Sigmoid colon (tissue), 7 donors: ENCODE data around the gene KDM4D. TPM values are rescaled to one million over a fixed set of nuclear protein-coding genes. Genes with fewer than 3 reads are reported as not detected.
A peak's percentile ranks its signal among the peaks of the same experiment; 100 is the strongest.

Source experiments
- DNase-seq: peaks from one replicate; pipeline ENCODE4 v3.0.0-alpha.2; 2019
- H3K27ac ChIP-seq, 4 donors: fragments of 200-600 bp; sonication (generic); one replicate each; pipeline ENCODE4 v1.5.1; 2016 to 2019; ENCODE audit warnings: mild to moderate bottlenecking in 1 of 4
- H3K27me3 ChIP-seq, 3 donors: fragments of 200-600 bp; sonication (generic); one replicate each; pipeline ENCODE4 v1.5.1; 2019; ENCODE audit warnings: mild to moderate bottlenecking in 1 of 3
- H3K36me3 ChIP-seq, 4 donors: fragments of 200-600 bp; sonication (generic); one replicate each; pipeline ENCODE4 v1.5.1; 2016 to 2019
- H3K4me1 ChIP-seq, 4 donors: fragments of 200-600 bp; sonication (generic); one replicate each; pipeline ENCODE4 v1.5.1; 2017 to 2019
- H3K4me3 ChIP-seq, 4 donors: fragments of 200-600 bp; sonication (generic); one replicate each; pipeline ENCODE4 v1.5.1; 2017 to 2019; ENCODE audit warnings: mild to moderate bottlenecking in 2 of 4, moderate library complexity in 1 of 4
- H3K9me3 ChIP-seq, 4 donors: fragments of 200-600 bp in 3 of 4; sonication (generic) in 3 of 4; one replicate each; pipeline versions ENCODE4 v1.5.1 to v1.6.1; 2013 to 2019
- CTCF ChIP-seq, 4 experiments: fragments of 450-650 bp in 3 of 4; fragments of 200-600 bp in 1 of 4; IDR thresholded peaks; one replicate each; pipeline ENCODE4 v1.5.1; 2016 to 2019; ENCODE audit warnings: antibody characterized with exemption in 4 of 4, mild to moderate bottlenecking in 3 of 4, moderate library complexity in 2 of 4
- EP300 ChIP-seq, 4 donors: sonication (generic); formaldehyde crosslinking; IDR thresholded peaks; one replicate each; pipeline ENCODE4 v1.6.1; 2017; ENCODE audit warnings: antibody characterized with exemption in 4 of 4
- POLR2A ChIP-seq, 2 donors: fragments of 450-650 bp; IDR thresholded peaks; one replicate each; pipeline ENCODE4 v1.6.1; 2016; ENCODE audit warnings: antibody characterized with exemption in 2 of 2, mild to moderate bottlenecking in 2 of 2, moderate library complexity in 2 of 2
- POLR2AphosphoS5 ChIP-seq, 4 donors: sonication (generic); formaldehyde crosslinking; IDR thresholded peaks; one replicate each; pipeline ENCODE4 v1.6.1; 2017; ENCODE audit warnings: antibody characterized with exemption in 4 of 4
- WGBS, 2 donors: extraction: QIAGEN DNeasy Blood & Tissue Kit; methylation state at CpG; one replicate each; pipeline ENCODE4 v1.1.7; 2013; 5-methylcytosine and 5-hydroxymethylcytosine counted together
- intact Hi-C: fragments of 100-400 bp; cut with DNase I; formaldehyde crosslinking; loops from one replicate; pipeline ENCODE4 v1.15.1; 2023
- polyA plus RNA-seq, 3 donors: library from polyadenylated mRNA; stranded (reverse); fragments of 200-250 nt; gene quantifications; one replicate each; pipeline ENCODE4 v1.2.3, GENCODE V29; 2013
- total RNA-seq, 4 donors: library from RNA; depleted of rRNA; stranded (reverse); fragments of >200 nt; gene quantifications; one replicate each; pipeline ENCODE4 v1.1.0, GENCODE V29; 2016
- donor health status: healthy with polysubstance abuse.
- donor health status: Bipolar disorder and iron deficiency.
- donor health status: healthy.

Gene KDM4D
- total and polyA plus RNA-seq, 7 donors, result 0.33 to 0.60 (median 0.55) TPM; not detected in 2

GRCh38 chr11:94964934-94965333 is 8.6 kb upstream of the KDM4D start:
- no peaks in the 10 kb centered on the region for H3K4me1 ChIP-seq
- no peak overlapping the region for H3K27ac ChIP-seq
- WGBS, 2 donors, result 76 to 88% methylated on average over 4 of the region's 4 CpGs
- intact Hi-C loops, result loop anchor here (5.0 kb wide), 1 partner anchor 343 kb away; no protein-coding TSS in a partner anchor
- no peaks in the 10 kb centered on the region for H3K27me3 ChIP-seq
- no peak overlapping the region for H3K4me3 ChIP-seq
- no peaks in the 10 kb centered on the region for H3K9me3 ChIP-seq
- no peak for DNase-seq
- H3K36me3 ChIP-seq, result peaks cover 50 to 100% (median 63%) of the 10 kb centered on the region in 4 donors
- TF ChIP-seq POLR2AphosphoS5 (IDR thresholded peaks at IDR 0.05) (no peak), CTCF (IDR thresholded peaks at IDR 0.05) (no peak), EP300 (IDR thresholded peaks at IDR 0.05) (no peak), POLR2A (IDR thresholded peaks at IDR 0.05) (no peak)

GRCh38 chr11:94968334-94968958 is 5.1 kb upstream of the KDM4D start:
- H3K4me3 ChIP-seq, result no peak overlapping the region
- 94 to 100% methylated on average over 1 of the region's 1 CpG for WGBS, 2 donors
- no peak overlapping the region for H3K27ac ChIP-seq
- H3K27me3 ChIP-seq, result no peaks in the 10 kb centered on the region
- no peak for DNase-seq
- peaks cover 0 to 13% (median 11%) of the 10 kb centered on the region in 4 donors for H3K4me1 ChIP-seq
- peaks cover 46 to 85% (median 59%) of the 10 kb centered on the region in 4 donors for H3K36me3 ChIP-seq
- TF ChIP-seq EP300 (IDR thresholded peaks at IDR 0.05) (no peak), POLR2A (IDR thresholded peaks at IDR 0.05) (no peak), CTCF (IDR thresholded peaks at IDR 0.05) (peak in 3 of 4 experiments; percentile 15 to 48 (median 27))
- no peaks in the 10 kb centered on the region for H3K9me3 ChIP-seq
- intact Hi-C loops, result loop anchor here (5.0 kb wide), 1 partner anchor 346 kb away; no protein-coding TSS in a partner anchor

- intact Hi-C loops, result loop anchor here (2.0 to 10.0 kb wide), 6 partner anchors 94 to 790 kb away; partner anchors contain the start of genes AMOTL1, ANKRD49, MRE11 and SRSF8
- TF ChIP-seq CTCF (IDR thresholded peaks at IDR 0.05) (no peak), EP300 (IDR thresholded peaks at IDR 0.05) (no peak), POLR2AphosphoS5 (IDR thresholded peaks at IDR 0.05) (no peak)
- Histone ChIP-seq H3K4me3 (peak overlapping the region; percentile 84 to 93 (median 86)), H3K4me1 (peaks cover 0 to 14% (median 12%) of the 10 kb centered on the region in 4 donors), H3K9me3 (no peaks in the 10 kb centered on the region), H3K36me3 (peaks cover 25 to 42% (median 38%) of the 10 kb centered on the region in 4 donors), H3K27me3 (no peaks in the 10 kb centered on the region), H3K27ac (peak overlapping the region; percentile 81 to 88 (median 82))
- no peak for DNase-seq
- 2 to 3% methylated on average over 5 of the region's 5 CpGs for WGBS, 2 donors
Measured at GRCh38 chr11:94972700-94973098, 810 bp upstream of the KDM4D start.

- Histone ChIP-seq H3K36me3 (peaks cover 19 to 28% (median 24%) of the 10 kb centered on the region in 4 donors), H3K4me1 (peaks cover 0 to 14% (median 12%) of the 10 kb centered on the region in 4 donors), H3K27ac (peak overlapping the region in 3 of 4 donors; percentile 81 to 88 (median 81)), H3K4me3 (peak overlapping the region; percentile 84 to 93 (median 86)), H3K27me3 (no peaks in the 10 kb centered on the region), H3K9me3 (no peaks in the 10 kb centered on the region)
- DNase-seq, result no peak
- 49 to 55% methylated on average over 6 of the region's 6 CpGs for whole genome bisulfite sequencing, 2 donors
- TF ChIP-seq POLR2AphosphoS5 (IDR thresholded peaks at IDR 0.05) (no peak), EP300 (IDR thresholded peaks at IDR 0.05) (no peak), CTCF (IDR thresholded peaks at IDR 0.05) (no peak), POLR2A (IDR thresholded peaks at IDR 0.05) (no peak)
- intact Hi-C loops, result loop anchor here (5.0 to 10.0 kb wide), 4 partner anchors 97 to 788 kb away; partner anchors contain the start of gene AMOTL1
Measured at GRCh38 chr11:94974178-94974577, 669 bp downstream of the KDM4D start.
